CD14-positive monocyte (primary cell): ENCODE results near the gene SECTM1. TPM values are rescaled to one million over a fixed set of nuclear protein-coding genes. Genes with fewer than 3 reads are reported as not detected.

Source experiments
- DNase-seq, 3 donors: peaks; one replicate each; pipeline ENCODE4 v3.0.0-alpha.2; 2011 to 2022
- H2AFZ ChIP-seq: 2 replicates; pipeline ENCODE4 v1.6.0; 2012; ENCODE audit warnings: mild to moderate bottlenecking, low read depth, low read length, inconsistent platforms; ENCODE audit not compliant: insufficient read depth, poor library complexity, severe bottlenecking
- H3K27ac ChIP-seq, 2 donors: 1 replicate in 1 of 2; 2 replicates in 1 of 2; pipeline ENCODE4 v1.5.1; 2012 to 2013; ENCODE audit warnings: low read length in 2 of 2, control low read depth in 1 of 2, inconsistent platforms in 1 of 2, low read depth in 1 of 2, mild to moderate bottlenecking in 1 of 2
- H3K27me3 ChIP-seq, 2 donors: one replicate each; pipeline versions ENCODE4 v1.6.0 to v1.6.1; 2011 to 2013; ENCODE audit warnings: low read length in 2 of 2; ENCODE audit not compliant: control insufficient read depth in 2 of 2, insufficient read depth in 2 of 2
- H3K36me3 ChIP-seq, 2 donors: replicated peaks in 1 of 2; 1 replicate in 1 of 2; 2 replicates in 1 of 2; pipeline versions ENCODE4 v1.5.1 to v1.6.1; 2012 to 2013; ENCODE audit warnings: low read length in 2 of 2, control low read depth in 1 of 2, inconsistent platforms in 1 of 2, mild to moderate bottlenecking in 1 of 2; ENCODE audit not compliant: insufficient read depth in 2 of 2, control insufficient read depth in 1 of 2
- H3K4me1 ChIP-seq, 2 donors: 1 replicate in 1 of 2; 2 replicates in 1 of 2; pipeline versions ENCODE4 v1.5.1 to v1.6.1; 2012 to 2013; ENCODE audit warnings: low read length in 2 of 2, control low read depth in 1 of 2, inconsistent platforms in 1 of 2, mild to moderate bottlenecking in 1 of 2, moderate library complexity in 1 of 2; ENCODE audit not compliant: insufficient read depth in 2 of 2, control insufficient read depth in 1 of 2
- H3K4me2 ChIP-seq: replicated peaks from 2 replicates; pipeline ENCODE3; 2012; ENCODE audit warnings: low read length, moderate library complexity, mild to moderate bottlenecking; ENCODE audit not compliant: poor library complexity, severe bottlenecking; ENCODE audit errors: extremely low read depth
- H3K4me3 ChIP-seq, 3 experiments: fragments of 200-600 bp in 1 of 3; sonication (generic) in 1 of 3; replicated peaks in 1 of 3; 1 replicate in 2 of 3; 2 replicates in 1 of 3; pipeline ENCODE4 v1.5.1; 2011 to 2013; ENCODE audit warnings: low read length in 3 of 3, mild to moderate bottlenecking in 3 of 3, control low read depth in 2 of 3, low read depth in 2 of 3, inconsistent platforms in 1 of 3, moderate library complexity in 1 of 3
- H3K79me2 ChIP-seq: 2 replicates; pipeline ENCODE4 v1.6.0; 2012; ENCODE audit warnings: mild to moderate bottlenecking, control low read depth, inconsistent platforms, low read length, moderate library complexity; ENCODE audit not compliant: insufficient read depth
- H3K9ac ChIP-seq: 2 replicates; pipeline ENCODE4 v1.6.0; 2017; ENCODE audit warnings: low read length, mild to moderate bottlenecking; ENCODE audit not compliant: insufficient read depth, poor library complexity, severe bottlenecking
- H3K9me3 ChIP-seq, 2 donors: replicated peaks in 1 of 2; 1 replicate in 1 of 2; 2 replicates in 1 of 2; pipeline versions ENCODE4 v1.5.1 to v1.6.1; 2012 to 2013; ENCODE audit warnings: low read length in 2 of 2, control low read depth in 1 of 2; ENCODE audit not compliant: control insufficient read depth in 1 of 2, insufficient read depth in 1 of 2
- H4K20me1 ChIP-seq: 2 replicates; pipeline ENCODE4 v1.6.0; 2012; ENCODE audit warnings: mild to moderate bottlenecking, low read length, control low read depth, moderate library complexity; ENCODE audit not compliant: insufficient read depth
- H3K27ac Mint-ChIP-seq, 7 donors: one replicate each; pipeline ENCODE4 v1.8.0; 2020; ENCODE audit warnings: mild to moderate bottlenecking in 7 of 7, mixed read lengths in 7 of 7, moderate library complexity in 6 of 7, inconsistent platforms in 2 of 7
- H3K27me3 Mint-ChIP-seq, 3 donors: one replicate each; pipeline ENCODE4 v1.8.0; 2021 to 2022; ENCODE audit warnings: low read depth in 3 of 3, mild to moderate bottlenecking in 3 of 3, mixed read lengths in 3 of 3, moderate library complexity in 3 of 3, inconsistent platforms in 1 of 3
- H3K36me3 Mint-ChIP-seq, 2 donors: one replicate each; pipeline ENCODE4 v1.8.0; 2020; ENCODE audit warnings: mixed read lengths in 2 of 2, inconsistent platforms in 1 of 2, mild to moderate bottlenecking in 1 of 2
- H3K4me1 Mint-ChIP-seq: one replicate; pipeline ENCODE4 v1.8.0; 2020; ENCODE audit warnings: mild to moderate bottlenecking, mixed read lengths
- H3K4me3 Mint-ChIP-seq, 2 donors: one replicate each; pipeline ENCODE4 v1.8.0; 2020; ENCODE audit warnings: mild to moderate bottlenecking in 2 of 2, mixed read lengths in 2 of 2, moderate library complexity in 1 of 2
- H3K9me3 Mint-ChIP-seq, 7 donors: one replicate each; pipeline ENCODE4 v1.8.0; 2020 to 2022; ENCODE audit warnings: mixed read lengths in 7 of 7, mild to moderate bottlenecking in 6 of 7, moderate library complexity in 6 of 7, inconsistent platforms in 2 of 7
- WGBS: methylation state at CpG from one replicate; pipeline ENCODE4 v1.1.5; 2013; ENCODE audit warnings: missing lambda C conversion rate; ENCODE audit not compliant: insufficient coverage; 5-methylcytosine and 5-hydroxymethylcytosine counted together
- intact Hi-C, 2 donors: fragments of 100-400 bp; cut with micrococcal nuclease; formaldehyde crosslinking; loops; one replicate each; pipeline versions ENCODE4 v1.15.0 to v1.15.1; 2023
- polyA plus RNA-seq, 3 donors: library from polyadenylated mRNA; depleted of rRNA in 1 of 3; unstranded in 2 of 3; stranded (reverse) in 1 of 3; fragments of 300-500 nt in 2 of 3; fragments of >200 nt in 1 of 3; fragmentation: Illumina TruSeq in 2 of 3; gene quantifications; 1 replicate in 2 of 3; 2 replicates in 1 of 3; pipeline ENCODE4 v1.2.3, GENCODE V29; 2012 to 2021
- TF ChIP-seq, protein P1 (sequence below): fragments of 200-600 bp; IDR thresholded peaks from one replicate; pipeline ENCODE4 v1.8.0; 2022; ENCODE audit warnings: antibody characterized with exemption, mild to moderate bottlenecking

The SECTM1 gene
- polyA plus RNA-seq, 3 donors: 136 to 209 (median 188) TPM

DNA sequence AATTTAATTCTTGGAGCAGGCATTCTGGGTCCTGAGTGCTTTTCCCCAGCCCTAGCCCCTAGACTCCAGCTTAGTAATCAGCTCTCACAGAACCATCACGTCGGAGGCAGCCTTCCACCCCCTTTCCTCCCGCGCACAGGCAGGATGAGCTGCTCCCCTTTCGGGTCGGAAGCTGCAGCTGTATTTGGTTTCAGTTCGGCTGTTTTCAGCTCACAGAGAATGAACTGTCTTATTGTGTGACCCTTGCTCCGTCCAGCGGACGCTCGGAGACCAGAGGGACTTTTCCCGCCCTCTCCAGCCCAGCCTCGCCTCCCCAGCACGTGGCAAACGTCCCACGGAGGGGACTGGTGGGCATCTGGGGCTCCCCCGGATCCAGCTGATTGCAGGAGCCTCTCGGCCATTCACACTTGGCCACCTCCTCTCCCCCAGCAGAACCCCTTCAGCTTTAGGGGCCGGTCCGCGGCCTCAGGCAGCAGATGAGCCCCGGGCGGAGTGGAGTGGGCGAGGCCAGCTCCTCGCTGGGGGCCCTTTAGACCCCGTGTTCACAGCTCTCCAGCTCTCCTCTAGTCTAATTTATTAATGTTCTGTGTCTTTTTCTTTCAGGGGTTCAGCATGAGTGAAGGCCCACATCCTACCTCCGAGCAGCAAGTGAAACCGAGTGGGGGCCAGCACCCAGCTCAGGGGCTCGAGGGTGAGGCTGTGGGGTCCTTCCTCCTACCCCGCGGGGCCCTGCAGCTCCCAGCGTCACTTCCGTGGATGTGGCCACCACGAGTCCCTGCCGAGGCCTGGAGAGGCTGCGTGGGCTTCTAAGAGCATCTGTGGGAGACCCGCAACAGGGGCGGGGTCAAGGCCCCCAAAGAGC lies 37.1 kb upstream of the SECTM1 start:
- no peaks in the 10 kb centered on the region for H4K20me1 ChIP-seq
- H3K4me1 ChIP-seq: peaks cover 4 to 13% of the 10 kb centered on the region in 2 donors
- peak overlapping the region; percentile 57 to 86 for H3K4me3 Mint-ChIP-seq
- H3K4me3 ChIP-seq: peak overlapping the region in 1 of 3 experiments; percentile 28
- peaks cover 24 to 55% of the 10 kb centered on the region in 2 donors for H3K27me3 ChIP-seq
- H3K4me1 Mint-ChIP-seq: peaks cover 13% of the 10 kb centered on the region
- H3K27ac ChIP-seq: no peak overlapping the region
- no peaks in the 10 kb centered on the region for H3K36me3 ChIP-seq
- peak overlapping the region in 1 of 7 donors; percentile 75 for H3K27ac Mint-ChIP-seq
- H3K79me2 ChIP-seq: no peaks in the 10 kb centered on the region
- H2AFZ ChIP-seq: no peak overlapping the region
- peaks cover 0 to 1% of the 10 kb centered on the region in 2 donors for H3K36me3 Mint-ChIP-seq
- peaks cover 0 to 7% of the 10 kb centered on the region in 2 donors for H3K9me3 ChIP-seq
- TF ChIP-seq, protein P1, sequence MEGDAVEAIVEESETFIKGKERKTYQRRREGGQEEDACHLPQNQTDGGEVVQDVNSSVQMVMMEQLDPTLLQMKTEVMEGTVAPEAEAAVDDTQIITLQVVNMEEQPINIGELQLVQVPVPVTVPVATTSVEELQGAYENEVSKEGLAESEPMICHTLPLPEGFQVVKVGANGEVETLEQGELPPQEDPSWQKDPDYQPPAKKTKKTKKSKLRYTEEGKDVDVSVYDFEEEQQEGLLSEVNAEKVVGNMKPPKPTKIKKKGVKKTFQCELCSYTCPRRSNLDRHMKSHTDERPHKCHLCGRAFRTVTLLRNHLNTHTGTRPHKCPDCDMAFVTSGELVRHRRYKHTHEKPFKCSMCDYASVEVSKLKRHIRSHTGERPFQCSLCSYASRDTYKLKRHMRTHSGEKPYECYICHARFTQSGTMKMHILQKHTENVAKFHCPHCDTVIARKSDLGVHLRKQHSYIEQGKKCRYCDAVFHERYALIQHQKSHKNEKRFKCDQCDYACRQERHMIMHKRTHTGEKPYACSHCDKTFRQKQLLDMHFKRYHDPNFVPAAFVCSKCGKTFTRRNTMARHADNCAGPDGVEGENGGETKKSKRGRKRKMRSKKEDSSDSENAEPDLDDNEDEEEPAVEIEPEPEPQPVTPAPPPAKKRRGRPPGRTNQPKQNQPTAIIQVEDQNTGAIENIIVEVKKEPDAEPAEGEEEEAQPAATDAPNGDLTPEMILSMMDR: no peak
- H3K27me3 Mint-ChIP-seq: peaks cover 49 to 79% (median 61%) of the 10 kb centered on the region in 3 donors
- H3K4me2 ChIP-seq: peak overlapping the region; percentile 23
- H3K9ac ChIP-seq: no peak overlapping the region
- H3K9me3 Mint-ChIP-seq: peaks cover 0 to 11% (median 5%) of the 10 kb centered on the region in 7 donors
- WGBS: 25% methylated on average over 32 of the region's 38 CpGs
- intact Hi-C loops: no loop called here
- no peak for DNase-seq

- peaks cover 0 to 7% of the 10 kb centered on the region in 2 donors for H3K9me3 ChIP-seq
- no peak overlapping the region for H3K9ac ChIP-seq
- intact Hi-C loops: no loop called here
- Mint-ChIP-seq H3K9me3 (peaks cover 0 to 11% (median 5%) of the 10 kb centered on the region in 7 donors), H3K4me1 (peaks cover 13% of the 10 kb centered on the region), H3K27me3 (peaks cover 40 to 66% (median 55%) of the 10 kb centered on the region in 3 donors), H3K4me3 (peak overlapping the region in 1 of 2 donors; percentile 42), H3K36me3 (peaks cover 0 to 1% of the 10 kb centered on the region in 2 donors), H3K27ac (no peak overlapping the region)
- no peaks in the 10 kb centered on the region for H3K79me2 ChIP-seq
- peaks cover 4 to 13% of the 10 kb centered on the region in 2 donors for H3K4me1 ChIP-seq
- H3K27me3 ChIP-seq: peaks cover 24 to 49% of the 10 kb centered on the region in 2 donors
- no peak for DNase-seq
- WGBS: 80% methylated on average over 2 of the region's 7 CpGs
- H3K27ac ChIP-seq: no peak overlapping the region
- H3K4me3 ChIP-seq: no peak overlapping the region
- TF ChIP-seq, protein P1: no peak
- no peak overlapping the region for H2AFZ ChIP-seq
- no peaks in the 10 kb centered on the region for H3K36me3 ChIP-seq
- no peaks in the 10 kb centered on the region for H4K20me1 ChIP-seq
- H3K4me2 ChIP-seq: no peak overlapping the region
These were observed 35.6 kb upstream of the SECTM1 start for GRCh38 chr17:82369211-82369610.
